ENCODE data around the gene RRAS.

The RRAS gene

GRCh38 chr19:49616532-49616931 is 23.4 kb downstream of the RRAS start:
- H3K36me3 ChIP-seq = peaks cover 35 to 90% (median 64%) of the 10 kb centered on the region in 3 donors
- H3K4me3 ChIP-seq = no peak overlapping the region
- no peaks in the 10 kb centered on the region for H3K27me3 ChIP-seq
- no peaks in the 10 kb centered on the region for H3K9me3 ChIP-seq
- H3K27ac ChIP-seq = no peak overlapping the region
- intact Hi-C loops (cut with DNase I; ENCODE audit: low total_unique reads) = no loop called here
- no peak for TF ChIP-seq CTCF (IDR thresholded peaks at IDR 0.05)
- H3K4me1 ChIP-seq = peaks cover 0 to 7% (median 0%) of the 10 kb centered on the region in 4 donors
- DNase-seq = no peak

GRCh38 chr19:49615861-49616260 is 24.1 kb downstream of the RRAS start:
- no peak for DNase-seq
- H3K36me3 ChIP-seq = peaks cover 32 to 89% (median 60%) of the 10 kb centered on the region in 3 donors
- H3K4me3 ChIP-seq = no peak overlapping the region
- H3K4me1 ChIP-seq = peaks cover 0 to 7% (median 0%) of the 10 kb centered on the region in 4 donors
- no peaks in the 10 kb centered on the region for H3K27me3 ChIP-seq
- no peaks in the 10 kb centered on the region for H3K9me3 ChIP-seq
- intact Hi-C loops (cut with DNase I; ENCODE audit: low total_unique reads) = no loop called here
- no peak for TF ChIP-seq CTCF (IDR thresholded peaks at IDR 0.05)
- no peak overlapping the region for H3K27ac ChIP-seq

GRCh38 chr19:49614096-49614833 is 25.7 kb downstream of the RRAS start:
- Histone ChIP-seq H3K4me3 (no peak overlapping the region), H3K27me3 (no peaks in the 10 kb centered on the region), H3K36me3 (peaks cover 23 to 91% (median 59%) of the 10 kb centered on the region in 3 donors), H3K27ac (no peak overlapping the region), H3K4me1 (peaks cover 0 to 7% (median 0%) of the 10 kb centered on the region in 4 donors), H3K9me3 (no peaks in the 10 kb centered on the region)
- no peak for TF ChIP-seq CTCF (IDR thresholded peaks at IDR 0.05)
- DNase-seq = no peak
- intact Hi-C loops (cut with DNase I; ENCODE audit: low total_unique reads) = no loop called here

GRCh38 chr19:49613374-49613773 is 26.6 kb downstream of the RRAS start:
- Histone ChIP-seq H3K4me3 (no peak overlapping the region), H3K36me3 (peaks cover 26 to 91% (median 59%) of the 10 kb centered on the region in 3 donors), H3K9me3 (no peaks in the 10 kb centered on the region), H3K4me1 (peaks cover 0 to 7% (median 0%) of the 10 kb centered on the region in 4 donors), H3K27ac (no peak overlapping the region), H3K27me3 (no peaks in the 10 kb centered on the region)
- TF ChIP-seq CTCF (IDR thresholded peaks at IDR 0.05) = no peak
- intact Hi-C loops (cut with DNase I; ENCODE audit: low total_unique reads) = no loop called here
- no peak for DNase-seq

GRCh38 chr19:49609499-49610092 is 30.3 kb downstream of the RRAS start:
- Histone ChIP-seq H3K4me1 (peaks cover 0 to 7% (median 0%) of the 10 kb centered on the region in 4 donors), H3K27ac (no peak overlapping the region), H3K9me3 (no peaks in the 10 kb centered on the region), H3K27me3 (no peaks in the 10 kb centered on the region), H3K4me3 (no peak overlapping the region), H3K36me3 (peaks cover 8 to 86% (median 51%) of the 10 kb centered on the region in 3 donors)
- no peak for TF ChIP-seq CTCF (IDR thresholded peaks at IDR 0.05)
- DNase-seq = no peak
- intact Hi-C loops (cut with DNase I; ENCODE audit: low total_unique reads) = no loop called here

Measured in tibial artery (tissue), 4 donors.